ENCODE measurements around the gene TH.

The TH gene

DNA sequence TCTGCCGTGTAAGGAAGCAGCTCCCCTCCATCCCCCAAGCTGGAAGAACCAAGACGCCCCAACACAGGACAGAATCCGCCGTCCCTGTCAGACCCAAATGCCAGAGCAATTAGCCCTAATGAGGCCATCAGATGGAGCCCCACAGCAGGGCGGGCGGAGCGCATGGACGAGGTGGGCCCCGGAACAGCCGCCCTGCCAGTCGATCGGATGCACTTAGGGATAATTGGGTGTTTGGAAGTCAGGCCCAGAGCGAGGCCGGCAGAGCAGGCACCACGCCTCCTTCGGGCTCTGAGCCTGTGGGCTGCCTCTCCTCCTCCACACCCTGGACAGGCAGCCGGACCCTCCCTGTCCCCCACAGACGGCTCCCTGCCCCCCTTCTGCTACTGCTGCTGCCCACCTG, 5.5 kb upstream of the TH start:
- DNase-seq, result no peak

DNA sequence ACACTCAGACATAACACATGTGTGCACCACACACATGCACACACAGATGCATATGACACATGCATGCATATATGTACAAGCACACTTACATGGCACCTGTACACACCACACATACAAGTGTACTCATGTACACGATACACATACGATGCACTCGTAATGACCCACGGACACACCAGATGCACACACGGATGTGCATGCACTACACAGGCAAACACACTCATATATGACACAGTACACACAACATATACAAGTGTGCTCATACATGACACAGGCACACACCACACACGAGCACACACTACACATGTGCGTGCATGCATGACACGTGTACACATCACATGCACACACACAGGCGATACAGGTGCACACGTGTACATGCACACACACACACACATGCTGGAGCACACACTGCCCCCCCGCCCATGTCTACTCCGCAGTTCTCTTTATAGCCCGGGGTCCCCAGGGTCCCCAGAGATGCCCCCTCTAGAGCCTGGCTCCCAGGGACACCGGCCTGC, 4.8 kb upstream of the TH start:
- no peak for DNase-seq

DNA sequence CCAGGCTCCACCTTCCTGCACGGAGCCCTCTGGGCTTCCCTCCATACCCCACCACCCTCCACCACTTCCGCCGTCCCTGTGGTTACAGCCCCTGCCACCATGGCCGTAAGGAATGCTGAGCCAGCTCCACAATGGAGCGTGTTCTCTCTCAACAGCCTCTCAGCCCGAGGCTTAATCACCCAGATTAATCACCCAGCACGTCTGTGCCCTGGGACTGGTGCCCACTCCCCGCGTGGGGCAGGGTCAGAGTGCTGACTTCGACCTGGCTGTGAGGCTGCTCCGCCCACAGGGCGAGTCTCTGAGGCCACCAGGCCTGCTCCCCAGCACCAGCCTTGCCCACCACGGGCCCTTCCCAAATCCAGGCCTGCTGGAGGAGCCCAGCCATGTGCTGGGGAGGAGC, 4.0 kb upstream of the TH start:
- no peak for DNase-seq

DNA sequence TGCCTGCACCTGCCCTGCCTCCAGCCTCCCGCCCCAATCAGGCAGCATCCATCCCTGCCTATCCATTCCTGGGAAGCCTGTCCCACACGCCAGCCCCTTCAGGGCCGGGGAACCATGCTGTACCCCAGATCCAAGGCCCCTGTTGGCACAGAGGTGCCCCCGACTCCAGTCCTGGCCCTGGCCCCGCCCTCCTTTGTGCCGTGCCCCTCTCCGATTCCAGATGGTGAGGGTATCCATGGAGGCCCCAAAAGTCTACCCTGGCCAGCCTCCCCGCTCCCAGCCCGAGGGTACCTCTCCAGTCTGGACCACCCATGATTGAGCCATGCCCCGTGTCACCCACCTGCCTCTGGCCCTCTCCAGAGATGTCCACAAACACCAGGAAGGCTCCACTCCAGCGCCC, 2.7 kb upstream of the TH start:
- DNase-seq, result no peak

DNA sequence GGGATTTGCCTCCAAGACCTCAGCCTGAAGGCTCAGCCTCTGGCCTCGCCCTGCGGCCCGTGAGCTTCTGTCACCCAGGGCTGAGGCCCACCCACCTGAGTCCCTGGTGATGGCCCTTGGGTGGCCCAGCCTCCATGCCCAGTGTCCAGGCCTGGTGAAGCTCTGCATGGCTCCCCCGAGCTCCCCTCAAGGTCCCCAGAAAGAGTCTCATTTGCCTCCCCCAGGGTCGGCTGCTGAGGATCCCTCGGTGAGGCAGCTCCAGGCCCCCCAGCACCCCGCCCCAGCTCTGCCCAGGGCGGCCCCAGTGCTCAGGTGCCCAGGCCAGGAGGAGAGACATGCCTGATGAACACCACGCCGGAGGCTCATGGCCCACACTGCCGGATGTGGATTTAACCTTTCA, 2.1 kb upstream of the TH start:
- DNase-seq, result no peak

DNA sequence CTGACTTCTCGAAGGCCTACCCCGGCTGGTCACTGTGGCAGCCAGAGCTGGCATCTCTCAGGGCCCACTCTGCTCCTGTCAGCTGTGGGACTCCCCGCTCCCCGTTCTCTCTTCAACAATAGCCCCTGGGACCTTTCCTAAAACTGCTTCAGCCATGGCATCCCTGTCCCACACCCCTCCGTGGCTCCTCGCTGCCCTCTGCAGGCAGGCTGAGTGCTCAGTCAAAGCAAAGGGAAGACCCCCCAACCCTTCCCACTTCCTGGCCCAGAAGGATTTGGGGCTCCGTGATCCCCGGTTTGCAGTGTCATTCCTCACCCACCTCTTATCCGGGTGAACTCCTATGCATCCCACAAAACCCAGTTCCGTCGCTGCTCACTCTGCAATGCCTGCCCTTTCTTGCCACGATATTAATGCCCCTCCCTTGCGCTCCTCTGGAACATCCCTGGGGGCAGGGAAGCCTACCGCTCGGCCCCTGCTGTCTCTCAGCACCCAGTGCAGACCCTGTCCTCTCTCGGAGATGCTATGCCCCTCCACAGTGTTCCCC, 1.6 kb upstream of the TH start:
- no peak for DNase-seq

DNA sequence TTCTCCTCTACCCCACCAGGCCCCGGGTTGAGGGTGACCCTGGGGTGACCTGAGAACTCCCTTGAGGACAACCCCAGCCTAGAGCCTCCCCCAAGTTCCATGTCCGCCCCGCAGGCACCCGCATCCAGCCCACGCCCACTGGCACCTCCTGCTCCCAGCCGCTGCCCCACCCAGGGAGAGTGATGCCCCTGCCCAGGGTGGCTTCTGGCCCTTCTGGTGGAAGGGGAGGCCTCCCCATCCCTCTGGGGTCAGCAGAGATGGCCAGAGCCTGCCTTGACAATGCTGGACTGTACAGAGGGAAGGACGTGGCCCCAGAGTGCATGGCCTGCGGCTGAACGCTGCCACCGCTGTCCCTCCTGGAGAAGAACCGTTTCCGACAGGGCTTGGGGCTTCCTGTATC, 1.1 kb upstream of the TH start:
- DNase-seq, result no peak

DNA sequence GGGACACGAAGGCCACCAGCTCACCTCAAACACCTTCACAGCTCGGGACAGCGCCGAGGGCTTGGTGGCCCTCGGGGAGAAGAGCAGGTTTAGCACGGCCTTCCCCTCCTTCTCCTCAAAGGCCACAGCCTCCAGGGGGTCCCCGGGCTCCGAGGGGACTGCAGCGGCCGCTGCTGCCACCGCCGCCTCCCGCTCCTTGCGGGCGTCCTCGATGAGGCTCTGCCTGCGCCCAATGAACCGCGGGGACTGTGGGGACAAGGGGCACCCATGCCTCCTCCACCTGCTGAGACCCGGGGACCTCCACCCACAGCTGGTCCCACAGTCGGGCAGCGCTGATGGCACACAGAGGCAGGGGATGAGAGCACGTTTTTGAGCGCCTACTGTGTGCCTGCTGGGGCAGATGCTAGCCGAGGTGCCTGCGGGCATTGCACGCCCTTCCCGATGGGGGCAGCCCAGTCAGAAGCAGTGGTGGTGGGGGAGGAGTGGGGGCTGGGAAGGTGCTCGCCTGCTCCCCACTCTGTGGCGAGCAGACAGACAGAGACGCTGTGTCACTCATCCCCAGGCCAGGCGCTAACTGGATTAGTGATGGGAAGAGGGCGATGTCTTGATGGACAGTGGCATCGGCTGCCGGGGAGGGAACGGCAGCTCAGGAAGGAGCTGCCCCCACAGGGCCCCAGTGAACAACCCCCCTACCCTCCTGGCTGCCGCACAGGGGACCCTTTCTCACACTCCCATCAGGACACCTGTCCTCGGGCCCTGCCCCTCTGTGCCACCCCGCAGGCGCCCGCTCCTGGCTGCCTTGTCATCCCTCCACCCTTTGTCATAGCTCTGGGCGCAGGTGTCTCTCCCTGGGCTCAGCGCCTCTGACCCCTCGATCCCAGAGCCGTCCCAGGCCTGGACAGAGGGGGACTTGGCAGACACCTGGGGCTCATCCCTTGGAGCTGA, 1.7 kb downstream of the TH start:
- DNase-seq, result no peak

DNA sequence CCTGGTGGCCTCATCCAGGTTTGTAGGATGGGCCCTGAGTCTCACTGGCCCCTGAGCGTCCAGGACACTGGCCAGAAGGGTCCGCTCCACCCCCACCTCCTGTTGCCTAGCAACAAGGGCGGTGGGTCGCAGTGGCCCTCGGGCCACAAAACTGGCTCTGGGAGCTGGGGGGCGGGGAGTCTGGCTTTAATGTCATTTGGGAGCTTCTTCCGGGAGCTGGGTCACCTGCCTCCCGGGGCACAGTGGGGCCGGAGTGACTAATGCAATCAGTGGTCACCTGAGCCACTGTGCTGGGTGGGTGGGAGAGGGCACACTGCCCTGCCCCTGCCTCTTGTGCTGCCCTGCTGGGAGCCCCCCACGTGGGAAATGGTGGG, 2.6 kb downstream of the TH start:
- DNase-seq, result no peak

DNA sequence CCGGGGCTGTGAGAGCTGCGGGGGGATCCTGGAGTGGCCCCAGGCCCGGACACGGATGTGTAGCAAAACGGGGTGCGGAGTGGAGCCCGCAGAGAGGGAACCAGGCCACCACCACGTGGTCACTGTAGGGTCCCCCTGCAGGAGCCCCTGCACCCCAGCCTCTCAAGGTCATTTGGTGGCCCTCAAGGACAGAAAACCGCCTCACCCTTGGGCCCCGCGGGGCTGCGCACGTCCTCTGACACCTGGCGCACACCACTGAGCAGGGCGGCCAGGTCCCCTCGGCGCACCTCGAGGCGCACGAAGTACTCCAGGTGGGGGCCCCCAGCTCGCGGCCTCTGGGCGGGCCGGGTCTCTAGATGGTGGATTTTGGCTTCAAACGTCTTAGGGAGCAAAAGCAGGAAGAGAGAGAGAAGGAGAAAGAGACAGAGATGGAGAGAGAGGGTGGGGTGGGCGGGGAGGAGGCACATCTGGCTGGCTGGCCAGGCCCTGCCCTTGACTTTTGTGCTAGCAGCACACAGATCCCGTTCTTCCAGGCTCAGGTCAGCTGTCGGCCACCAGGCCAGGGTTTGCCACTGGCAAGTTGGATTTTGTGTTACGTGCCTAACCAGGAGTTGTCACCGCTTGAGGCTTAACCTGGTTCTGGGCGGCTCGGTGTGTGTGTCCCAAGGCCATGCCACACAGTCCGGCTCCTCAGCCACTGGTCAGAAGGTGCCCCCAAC, 3.2 kb downstream of the TH start:
- no peak for DNase-seq

DNA sequence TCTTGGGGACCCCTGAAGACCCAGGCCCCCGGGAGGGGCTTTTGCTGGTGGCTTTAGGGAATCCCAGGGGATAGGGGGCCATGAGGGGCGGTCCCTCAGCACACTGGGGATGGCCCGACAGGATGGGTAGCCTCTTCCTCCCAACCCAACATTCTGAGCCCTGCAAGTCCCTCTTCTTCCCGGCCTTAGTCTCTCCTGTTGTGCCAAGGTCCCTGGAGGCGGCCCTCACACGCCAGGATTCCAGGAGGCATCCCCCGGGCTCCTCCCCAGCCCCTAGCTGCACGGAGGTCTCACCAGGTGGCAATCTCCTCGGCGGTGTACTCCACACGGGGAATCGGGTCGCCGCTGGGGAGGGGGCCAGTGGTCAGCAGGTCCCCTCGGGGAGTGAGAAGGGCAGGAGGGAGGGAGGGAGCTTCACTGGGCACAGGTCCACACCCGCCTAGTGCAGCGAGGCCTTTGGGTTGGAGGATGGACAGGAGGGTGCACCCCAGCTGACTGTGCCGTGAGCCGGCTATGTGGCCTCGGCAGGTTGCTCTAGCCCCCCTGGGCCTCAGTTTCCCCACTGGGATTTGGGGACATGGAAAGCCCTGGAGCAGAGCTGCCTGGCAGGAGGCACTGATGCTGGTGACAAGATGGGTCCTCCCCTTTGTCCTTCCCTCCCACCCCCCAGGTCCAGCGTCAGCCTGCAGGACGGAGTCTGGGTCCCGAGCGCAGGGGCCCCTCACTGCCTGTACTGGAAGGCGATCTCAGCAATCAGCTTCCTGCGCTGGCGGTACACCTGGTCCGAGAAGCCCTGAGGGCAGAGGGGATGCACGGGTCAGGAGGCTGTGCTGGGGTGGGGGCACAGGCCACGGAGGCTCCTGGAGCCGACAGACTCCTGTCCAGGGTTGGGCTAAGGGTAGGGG, 4.2 kb downstream of the TH start:
- no peak for DNase-seq

DNA sequence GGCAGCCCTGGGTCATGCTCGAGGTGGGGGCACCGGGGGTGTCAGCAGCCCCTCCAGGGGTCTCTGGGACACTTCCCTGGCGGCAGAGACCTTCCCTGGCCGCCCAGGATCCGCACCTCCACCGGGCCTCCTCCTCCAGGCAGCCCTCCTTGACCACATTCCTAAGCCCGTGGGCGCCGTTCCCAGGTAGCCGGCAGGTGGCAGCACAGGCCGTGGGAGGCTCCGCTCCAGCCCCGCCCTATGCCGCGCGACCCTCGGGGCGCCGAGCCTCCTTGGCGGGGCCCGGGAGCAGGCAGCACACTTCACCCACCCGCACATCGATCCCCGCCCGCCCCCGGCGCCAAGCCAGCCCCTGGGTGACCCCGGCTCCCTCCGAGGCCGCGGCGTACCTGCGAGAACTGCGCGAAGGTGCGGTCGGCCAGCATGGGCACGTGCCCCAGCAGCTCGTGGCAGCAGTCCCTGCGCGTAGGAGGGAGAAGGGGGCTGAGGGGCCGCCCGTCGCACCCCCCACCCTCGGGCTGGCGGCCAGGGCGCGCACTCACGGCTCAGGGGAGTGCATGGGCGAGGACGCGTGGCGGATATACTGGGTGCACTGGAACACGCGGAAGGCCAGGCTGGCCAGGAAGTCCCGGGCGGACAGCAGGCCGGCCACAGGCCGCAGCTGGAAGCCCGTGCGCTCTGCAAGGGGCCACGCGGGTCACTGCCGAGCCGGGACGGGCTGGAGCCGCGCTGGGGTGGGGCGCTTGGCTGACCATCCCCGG, 5.3 kb downstream of the TH start:
- no peak for DNase-seq

DNA sequence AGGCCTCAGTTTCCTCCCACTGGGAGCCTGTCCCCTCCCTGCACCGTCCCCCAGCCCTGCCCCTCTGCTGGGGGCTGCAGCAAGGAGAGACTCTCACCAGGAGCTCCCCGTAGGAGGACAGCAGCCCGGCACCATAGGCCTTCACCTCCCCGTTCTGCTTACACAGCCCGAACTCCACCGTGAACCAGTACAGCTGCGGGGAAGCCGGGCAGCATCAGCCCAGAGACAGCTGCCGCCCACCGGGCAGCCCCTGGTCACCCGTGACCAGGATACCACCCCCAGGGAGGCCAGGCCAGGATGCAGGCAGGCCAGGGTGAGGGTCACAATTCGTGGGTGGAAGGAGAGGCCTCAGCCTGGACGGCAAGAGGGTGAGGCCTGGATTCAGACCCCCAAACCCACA, 6.0 kb downstream of the TH start:
- no peak for DNase-seq

DNA sequence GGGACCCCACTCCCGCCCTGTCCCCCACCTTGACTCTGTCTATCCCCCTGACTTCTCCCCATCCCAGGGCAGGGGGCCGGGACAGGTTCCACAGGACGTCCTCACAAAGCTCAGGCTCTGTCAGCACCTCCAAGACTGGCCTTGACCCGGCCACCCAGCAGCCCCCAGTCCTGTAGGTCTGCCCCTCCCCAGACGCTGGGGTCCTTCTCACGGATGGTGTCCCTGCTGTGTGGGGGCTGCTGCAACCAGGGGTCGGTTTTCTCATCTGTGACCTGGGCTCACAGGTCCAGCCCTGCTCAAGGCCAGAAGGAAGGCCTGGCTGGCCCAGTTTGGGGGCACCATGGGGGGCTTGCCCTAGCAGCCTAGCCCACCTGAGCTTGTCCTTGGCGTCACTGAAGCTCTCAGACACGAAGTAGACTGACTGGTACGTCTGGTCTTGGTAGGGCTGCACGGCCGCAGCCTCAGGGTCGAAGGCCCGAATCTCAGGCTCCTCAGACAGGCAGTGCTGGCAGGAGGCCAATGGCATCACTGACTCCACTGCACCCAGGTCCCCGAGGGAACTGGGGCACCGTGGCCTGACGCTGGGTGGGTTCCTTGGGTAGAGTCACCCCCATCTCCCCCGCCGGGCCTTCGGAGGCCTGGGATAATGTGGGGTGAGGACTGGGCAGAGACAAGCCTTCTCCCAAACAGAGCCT, 6.6 kb downstream of the TH start:
- no peak for DNase-seq

DNA sequence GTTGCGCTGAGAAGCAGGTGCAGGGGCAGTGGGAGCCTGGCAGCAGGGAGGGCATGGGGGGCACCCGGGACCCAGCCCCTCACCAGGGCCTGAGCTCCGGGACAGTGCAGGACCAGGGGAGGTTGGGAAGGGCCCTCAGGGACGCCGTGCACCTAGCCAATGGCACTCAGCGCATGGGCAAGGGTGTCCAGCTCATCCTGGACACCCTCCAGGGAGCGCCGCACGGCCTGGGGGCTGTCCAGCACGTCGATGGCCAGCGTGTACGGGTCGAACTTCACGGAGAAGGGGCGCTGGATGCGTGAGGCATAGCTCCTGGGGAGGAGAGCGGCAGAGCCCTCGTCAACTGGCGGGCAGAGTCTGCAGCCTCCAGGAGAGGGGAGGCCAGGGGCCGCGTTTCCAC, 7.5 kb downstream of the TH start:
- DNase-seq, result no peak

DNA sequence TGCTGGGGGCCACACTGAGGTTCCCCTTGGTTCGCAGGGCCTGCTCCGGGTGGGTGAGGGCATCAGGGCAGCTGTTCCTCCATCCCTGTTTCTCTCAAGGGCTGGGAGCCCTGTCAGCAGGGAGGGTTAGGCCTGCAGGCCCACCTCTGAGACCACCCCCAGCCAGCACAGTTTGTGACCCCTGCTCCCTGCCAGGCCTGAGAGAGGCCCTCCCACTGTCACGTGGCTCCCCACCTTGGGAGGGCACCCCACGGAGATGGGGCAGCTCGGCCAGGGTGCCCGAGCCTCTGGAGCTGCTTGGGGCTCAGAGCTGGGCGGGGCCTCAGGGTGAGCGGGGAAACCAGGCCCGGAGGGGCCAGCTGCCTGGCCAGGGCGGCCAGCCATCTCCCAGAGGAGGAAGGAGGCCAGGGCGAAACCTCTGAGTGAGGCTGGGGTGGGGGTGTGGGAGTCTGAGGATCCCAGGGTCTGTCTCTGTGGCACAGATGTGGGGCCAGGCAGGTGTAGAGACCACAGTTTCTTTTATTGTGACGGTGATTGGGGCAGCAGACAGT, 8.1 kb downstream of the TH start:
- no peak for DNase-seq

DNA sequence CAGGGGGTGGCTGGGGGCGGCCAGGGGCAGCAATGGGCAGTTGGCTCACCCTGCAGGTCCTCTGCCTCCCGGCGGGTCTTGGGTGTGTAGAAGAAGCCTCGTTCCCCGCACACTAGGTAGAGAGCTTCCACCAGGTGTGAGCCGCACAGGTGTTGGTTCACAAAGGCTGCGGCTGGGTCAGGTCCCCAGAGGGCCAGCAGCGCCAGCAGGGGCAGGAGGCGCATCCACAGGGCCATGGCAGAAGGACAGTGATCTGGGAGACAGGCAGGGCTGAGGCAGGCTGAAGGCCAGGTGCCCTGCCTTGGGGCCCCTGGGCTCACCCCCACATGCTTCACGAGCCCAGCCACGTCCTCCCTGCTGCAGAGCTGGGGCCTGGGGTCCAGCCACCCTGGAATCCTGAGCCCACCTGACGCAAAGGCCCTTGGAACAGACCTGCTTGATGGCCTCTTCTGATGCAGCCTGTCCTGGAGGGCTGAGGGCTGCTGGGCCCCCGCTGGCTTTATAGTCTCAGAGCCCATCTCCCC, 10.8 kb downstream of the TH start, which contains the start of gene INS:
TSS of gene INS (minus strand) at position 474 of the 524 bp plus-strand sequence. CDS start at position 236, 238 bp downstream.
- no peak for DNase-seq

DNA sequence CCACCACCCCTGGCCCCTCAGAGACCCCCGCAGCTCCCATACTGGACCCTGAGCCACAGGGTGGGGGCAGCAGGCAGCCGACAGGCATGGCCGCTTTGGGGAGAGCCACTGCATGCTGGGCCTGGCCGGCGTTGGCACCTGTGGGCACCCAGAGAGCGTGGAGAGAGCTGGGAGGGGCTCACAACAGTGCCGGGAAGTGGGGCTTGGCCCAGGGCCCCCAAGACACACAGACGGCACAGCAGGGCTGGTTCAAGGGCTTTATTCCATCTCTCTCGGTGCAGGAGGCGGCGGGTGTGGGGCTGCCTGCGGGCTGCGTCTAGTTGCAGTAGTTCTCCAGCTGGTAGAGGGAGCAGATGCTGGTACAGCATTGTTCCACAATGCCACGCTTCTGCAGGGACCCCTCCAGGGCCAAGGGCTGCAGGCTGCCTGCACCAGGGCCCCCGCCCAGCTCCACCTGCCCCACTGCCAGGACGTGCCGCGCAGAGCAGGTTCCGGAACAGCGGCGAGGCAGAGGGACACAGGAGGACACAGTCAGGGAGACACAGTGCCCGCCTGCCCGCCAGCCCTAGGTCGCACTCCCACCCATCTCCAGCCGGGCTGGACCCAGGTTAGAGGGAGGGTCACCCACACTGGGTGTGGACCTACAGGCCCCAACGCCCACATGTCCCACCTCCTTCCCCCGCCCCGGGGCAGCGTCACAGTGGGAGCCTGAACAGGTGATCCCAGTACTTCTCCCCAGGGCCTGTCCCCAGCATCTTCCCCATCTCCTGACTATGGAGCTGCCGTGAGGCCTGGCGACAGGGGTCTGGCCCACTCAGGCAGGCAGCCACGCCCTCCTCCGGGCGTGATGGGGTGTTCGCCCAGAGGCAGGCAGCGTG, 11.8 kb downstream of the TH start:
- DNase-seq, result no peak

DNA sequence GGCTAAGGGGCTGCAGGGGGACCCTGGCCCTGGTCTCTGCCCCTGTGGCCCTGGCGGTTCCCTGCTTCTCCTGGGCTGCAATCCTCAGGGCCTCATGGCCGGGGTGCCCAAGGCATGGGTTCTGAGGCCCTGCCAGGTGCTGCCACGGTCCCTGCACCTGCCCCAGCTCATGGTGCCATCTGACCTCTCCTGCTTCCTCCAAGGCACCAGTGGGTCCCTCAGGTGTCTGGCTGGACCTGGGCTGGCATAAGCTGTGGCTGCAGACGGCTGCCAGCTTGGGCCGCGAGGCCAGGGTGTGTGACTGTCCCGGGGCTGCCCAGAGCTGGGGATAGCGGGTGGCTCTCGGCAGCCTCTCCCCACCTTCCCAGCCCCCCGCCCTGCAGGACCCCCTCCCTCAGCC, 12.6 kb downstream of the TH start:
- DNase-seq, result no peak

DNA sequence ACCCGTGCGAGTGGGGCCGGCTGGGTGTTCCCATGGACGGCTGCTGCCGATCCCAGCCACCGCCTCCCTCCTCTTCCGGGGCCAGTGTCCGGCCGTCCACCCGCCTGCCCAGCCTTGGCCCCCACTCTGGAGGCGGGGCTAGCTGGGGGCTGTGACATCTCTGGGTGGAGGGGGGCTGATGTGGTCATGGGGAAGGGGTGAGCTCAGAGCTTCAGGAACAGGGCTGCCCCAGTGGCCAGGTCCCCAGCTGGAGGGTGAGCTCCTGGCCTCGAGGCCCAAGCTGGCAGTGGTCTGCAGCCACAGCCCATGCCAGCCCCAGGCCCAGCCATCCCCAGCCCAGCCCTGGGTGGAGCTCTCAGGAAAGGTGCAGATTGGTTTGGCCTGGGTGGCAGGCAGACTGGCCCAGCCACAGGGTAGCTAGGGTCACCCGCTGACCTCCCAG, 13.3 kb downstream of the TH start:
- DNase-seq, result no peak

All from NCI-H187 (cell line).